SKM-1 (cell line): ENCODE results near the gene LIPT2.
"Not testable (repeated sequence)": the region's sequence is repeated elsewhere in the genome, so short reads cannot be mapped to it uniquely, and the experiment has no call there.

Experiments used
- DNase-seq: peaks from one replicate; lab custom pipeline; 2025; ENCODE audit not compliant: unreplicated experiment; lab: John Stamatoyannopoulos, UW

Gene LIPT2

DNA sequence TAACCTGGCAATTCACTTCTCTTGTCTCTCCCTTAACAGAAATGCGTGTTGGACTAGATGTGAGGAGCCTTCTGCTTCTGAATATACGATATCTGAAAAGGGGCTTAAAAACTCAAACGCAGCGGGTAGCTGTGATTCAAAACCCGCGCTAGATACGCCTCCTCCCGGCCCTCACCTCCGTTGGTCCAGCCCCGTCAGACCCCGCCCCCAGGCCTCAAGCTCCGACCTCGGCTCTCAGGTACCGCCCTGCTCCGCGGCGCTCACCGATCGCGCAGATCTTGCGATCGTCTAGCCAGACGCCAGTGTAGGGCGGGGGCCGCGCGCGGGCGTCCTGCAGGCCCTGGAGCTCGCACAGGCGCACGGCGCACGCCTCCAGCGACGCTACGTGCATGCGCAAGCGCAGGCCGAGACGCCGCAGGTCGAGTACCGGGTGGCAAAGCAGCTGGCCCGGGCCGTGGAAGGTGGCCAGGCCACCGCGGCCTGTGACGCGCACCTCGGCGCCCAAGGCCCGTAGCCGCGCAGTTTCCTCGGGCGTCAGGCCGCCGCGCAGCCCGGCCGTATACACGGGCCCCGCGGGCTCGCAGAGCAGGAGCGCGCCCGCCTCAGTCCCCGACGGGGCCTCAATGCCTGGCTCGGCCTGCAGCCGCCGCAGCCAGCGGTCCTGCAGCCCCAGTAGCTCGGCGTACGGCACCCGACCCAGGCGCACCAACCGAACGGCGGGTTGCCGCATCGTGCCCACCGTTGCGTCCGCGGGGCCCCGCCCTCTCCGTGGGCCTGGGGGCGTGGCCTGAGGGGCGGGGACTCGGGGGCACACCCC, at the start of gene LIPT2:
TSS of gene LIPT2 (minus strand) at position 751 of the 817 bp plus-strand sequence. CDS start at position 730, 21 bp downstream.
- peak; percentile 93 for DNase-seq

DNA sequence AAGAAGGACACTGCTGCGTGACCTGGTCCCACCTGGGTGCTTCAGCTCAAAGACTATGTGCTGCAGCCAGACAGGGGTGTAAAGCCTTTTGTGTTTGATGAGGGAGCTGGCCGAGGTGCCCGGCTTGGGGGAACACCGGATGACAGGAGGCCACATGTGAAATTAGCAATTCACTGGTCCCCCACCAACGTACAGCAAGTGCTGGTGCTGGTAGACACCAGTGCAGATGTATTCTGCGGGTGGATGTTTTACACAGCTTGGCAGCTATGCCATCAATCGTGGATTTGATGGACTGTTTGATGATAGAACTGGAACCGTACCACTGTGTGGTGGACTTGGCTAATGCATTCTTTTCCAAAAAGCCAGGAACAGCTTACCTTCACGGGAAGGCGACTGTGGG, 47.9 kb upstream of the LIPT2 start:
- no peak for DNase-seq

DNA sequence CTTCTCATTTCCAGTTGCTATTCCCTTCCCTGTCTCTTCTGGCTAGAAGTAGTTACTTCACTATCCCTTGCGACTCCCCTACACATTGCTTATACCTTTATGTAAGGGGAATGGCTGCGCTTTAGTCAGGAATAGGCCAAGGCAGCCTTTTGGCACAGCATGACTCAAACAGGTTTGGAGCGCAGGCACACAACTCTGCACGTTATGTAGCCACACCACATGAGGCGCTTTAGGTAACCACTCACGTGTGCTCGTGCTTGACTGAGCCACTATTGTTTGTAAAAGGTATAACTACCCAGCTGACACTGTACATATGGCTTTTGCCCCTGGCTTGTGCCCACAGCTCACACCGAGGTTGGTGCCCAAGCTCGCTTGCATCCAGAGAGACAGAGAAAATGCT, 46.7 kb upstream of the LIPT2 start:
- DNase-seq = no peak

DNA sequence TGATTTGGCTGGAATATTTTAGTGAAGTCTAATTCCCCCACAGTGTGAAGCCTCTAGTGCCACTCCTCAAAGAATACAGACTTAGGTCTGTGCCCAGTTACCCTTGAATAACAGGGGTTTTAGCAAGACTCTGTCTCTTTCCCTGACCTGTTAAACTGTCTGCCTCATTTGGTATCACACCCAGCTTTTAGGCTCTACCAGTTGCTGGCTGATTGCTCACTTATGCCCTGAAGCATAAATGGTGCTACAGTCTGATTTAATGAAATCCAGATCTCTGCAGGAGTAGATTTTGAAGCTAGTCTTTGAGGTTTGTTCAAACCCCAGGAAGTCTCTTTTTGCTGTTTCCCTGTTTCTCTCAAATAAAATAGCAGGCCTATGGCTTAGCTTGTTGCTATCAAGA, 45.2 kb upstream of the LIPT2 start:
- DNase-seq = no peak

DNA sequence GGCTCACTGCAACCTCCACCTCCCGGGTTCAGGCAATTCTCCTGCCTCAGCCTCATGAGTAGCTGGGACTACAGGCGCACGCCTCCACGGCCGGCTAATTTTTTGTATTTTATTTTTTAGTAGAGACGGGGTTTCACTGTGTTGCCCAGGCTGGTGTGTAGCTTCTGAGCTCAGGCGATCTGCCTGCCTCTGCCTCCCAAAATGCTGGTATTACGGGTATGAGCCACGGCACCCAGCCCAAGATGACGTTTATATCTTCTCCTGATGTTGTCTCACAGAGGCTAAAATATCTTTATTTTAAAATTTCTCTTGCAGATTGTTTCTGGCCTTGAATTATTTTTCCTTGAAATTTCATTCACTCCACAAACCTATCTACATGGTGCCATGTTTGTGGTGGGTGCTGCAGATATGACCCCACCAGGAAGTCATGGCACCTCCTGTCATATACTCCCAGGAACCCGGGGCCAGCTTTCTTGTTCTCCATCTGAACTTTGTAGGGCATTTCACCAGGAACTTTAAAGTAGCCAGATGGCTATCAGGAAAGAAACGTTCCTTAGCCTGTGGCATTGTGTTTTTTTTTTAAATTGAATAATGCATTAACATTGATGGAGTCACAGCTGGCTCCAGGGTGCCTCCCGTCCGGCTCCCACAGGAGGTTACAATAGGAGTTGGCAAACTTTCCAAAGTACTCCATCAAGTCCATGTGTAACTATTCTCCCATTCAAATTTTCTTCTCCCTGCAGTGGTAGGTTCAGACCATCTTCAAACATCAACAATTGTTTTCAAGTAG, 42.0 kb upstream of the LIPT2 start:
- DNase-seq = no peak

DNA sequence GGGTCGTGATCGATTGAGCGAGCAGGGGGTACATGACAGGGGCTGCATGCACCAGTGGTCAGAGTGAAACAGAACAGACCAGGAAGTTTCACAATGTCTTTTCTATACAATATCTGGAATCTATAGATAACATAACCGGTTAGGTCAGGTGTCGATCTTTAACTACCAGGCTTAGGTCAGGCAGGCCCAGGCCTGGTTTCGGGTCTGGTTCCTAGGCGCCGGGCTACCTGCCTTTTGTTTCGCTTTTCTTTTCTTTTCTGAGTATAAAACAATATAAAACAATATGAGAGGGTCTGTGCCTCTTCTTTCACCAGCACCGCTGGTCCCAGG, 41.4 kb upstream of the LIPT2 start:
- DNase-seq = not testable (repeated sequence)

DNA sequence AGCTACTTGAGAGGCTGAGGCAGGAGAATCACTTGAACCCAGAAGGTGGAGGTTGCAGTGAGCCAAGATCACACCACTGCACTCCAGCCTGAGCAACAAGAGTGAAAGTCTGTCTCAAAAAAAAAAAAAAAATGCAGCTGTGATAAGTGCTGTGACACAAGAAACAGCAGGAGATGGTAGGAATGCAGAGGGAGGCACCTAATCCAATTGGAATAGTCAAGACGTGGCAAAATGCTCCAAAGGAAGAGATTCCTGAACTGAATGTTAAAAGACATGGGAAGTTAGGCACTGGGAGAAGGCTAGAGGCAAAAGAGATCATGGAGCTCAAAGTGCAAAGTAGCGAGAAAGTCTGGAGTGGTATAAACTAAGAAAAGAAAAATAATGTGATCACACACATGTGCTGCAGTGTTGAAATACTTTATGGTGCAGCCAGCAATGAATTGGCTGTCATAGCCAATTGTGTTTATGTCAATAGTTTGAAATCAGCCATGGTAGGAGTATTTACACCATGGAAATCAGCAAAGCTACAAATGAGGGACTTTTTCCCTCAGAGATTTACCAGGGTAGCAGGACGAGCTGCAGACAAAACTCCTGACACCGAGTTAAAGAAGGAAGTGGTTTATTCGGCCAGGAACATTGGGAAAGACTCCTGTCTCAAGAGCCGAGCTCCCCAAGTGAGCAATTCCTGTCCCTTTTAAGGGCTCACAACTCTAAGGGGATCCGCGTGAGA, 40.9 kb upstream of the LIPT2 start:
- no peak for DNase-seq

DNA sequence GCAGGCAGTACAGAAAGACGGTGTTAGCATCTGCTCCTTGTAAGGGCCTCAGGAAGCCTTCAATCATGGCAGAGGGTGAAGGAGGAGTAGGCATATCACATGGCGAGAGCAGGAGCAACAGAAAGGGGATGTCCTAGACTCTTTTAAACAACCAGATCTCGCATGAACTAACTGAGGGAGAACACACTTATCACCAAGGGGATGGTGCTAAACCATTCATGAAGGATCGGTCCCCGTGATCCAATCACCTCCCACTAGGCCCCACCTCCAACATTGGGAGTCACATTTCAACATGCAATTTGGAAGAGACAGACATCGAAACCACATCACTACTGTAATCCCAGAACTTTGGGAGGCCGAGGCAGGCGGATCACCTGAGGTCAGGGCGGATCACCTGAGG, 39.9 kb upstream of the LIPT2 start:
- DNase-seq = no peak

DNA sequence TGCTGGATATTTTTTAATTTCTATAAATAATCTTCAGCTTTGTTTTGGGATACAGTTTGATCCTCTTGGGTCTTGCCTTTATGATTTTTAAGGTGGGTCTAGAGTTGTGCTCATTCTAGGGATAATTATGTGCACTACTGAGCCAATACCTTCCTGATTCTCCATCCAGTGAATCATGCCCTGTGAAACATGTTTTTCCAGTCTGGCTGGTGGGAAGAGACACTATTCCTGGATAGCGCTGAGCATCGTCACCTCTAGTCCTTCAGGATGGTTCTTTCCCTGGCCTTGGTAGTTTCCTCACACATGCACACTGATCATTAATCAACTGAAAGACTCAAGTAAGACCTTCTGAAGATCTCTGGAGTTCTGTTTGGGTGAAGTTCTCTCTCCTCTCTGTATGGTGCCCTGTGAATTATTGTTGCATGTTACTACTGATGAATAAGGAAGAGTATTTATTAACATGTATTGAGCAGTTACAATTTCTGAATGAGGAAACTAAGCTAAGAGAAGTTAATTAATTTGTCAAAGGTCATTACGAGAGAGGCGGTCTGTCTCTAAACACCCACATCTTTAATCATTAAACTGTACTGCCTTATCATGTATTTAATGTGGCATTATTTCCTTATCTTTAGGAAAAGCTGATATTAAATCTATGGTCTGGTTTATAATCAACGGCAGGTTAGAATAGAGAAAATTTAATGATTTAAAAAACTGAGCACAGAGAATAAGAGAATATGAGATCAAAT, 39.1 kb upstream of the LIPT2 start:
- no peak for DNase-seq

DNA sequence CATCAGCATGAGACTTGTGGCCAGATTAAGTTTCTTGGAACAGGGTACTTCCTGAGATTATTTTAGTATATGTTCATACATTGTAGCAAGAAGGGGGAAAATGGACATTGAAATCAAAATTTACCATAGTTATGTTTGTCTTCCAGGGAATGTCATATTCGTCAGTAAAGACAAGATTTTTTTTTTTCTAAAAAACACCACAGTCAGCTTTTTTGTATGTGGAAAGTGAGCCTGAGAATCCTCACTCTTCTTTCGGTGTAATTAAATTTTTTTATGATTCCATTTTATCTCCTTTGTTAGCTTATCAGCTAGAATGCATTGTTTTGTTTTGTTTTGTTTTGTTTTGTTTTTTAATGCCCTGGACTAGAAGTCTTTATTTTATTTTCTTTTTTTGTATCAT, 31.5 kb upstream of the LIPT2 start:
- no peak for DNase-seq

DNA sequence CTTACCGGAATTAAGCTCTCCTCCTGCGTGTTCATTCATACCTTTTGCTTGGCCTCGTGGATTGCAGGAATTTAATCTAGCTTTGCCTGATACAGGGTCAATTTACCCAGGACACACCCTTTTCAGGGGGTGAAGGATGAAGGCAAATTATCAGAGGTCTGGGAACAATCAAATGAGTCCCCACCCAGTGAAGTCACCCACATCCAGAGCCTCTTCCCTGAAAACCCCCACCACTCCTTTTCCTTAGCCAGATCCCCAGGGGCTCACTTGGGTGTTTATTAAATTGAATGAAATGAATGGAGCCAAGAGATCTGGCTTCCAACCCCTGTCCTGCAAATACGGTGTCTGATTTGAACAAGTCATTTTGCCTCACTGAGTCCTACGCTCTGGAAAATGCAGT, 31.0 kb upstream of the LIPT2 start:
- no peak for DNase-seq

DNA sequence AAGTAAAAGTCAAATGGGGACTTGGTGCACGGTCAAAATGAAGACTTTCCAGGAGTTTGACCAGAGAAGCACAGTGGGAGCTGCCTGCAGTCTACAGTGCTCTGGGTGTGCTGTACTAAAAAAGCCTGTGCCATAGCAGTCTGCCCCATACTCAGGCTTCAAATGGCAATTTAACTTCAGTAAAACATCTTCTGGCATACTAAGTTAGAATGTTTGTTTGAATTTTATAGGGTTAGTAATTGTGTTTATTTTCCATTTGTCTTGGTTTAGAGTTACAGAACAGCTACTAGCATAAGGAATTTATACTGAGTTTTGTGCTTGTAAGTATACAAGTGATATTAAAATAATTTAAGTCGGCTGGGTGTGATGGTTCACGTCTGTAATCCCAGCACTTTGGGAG, 29.3 kb upstream of the LIPT2 start:
- DNase-seq = no peak

DNA sequence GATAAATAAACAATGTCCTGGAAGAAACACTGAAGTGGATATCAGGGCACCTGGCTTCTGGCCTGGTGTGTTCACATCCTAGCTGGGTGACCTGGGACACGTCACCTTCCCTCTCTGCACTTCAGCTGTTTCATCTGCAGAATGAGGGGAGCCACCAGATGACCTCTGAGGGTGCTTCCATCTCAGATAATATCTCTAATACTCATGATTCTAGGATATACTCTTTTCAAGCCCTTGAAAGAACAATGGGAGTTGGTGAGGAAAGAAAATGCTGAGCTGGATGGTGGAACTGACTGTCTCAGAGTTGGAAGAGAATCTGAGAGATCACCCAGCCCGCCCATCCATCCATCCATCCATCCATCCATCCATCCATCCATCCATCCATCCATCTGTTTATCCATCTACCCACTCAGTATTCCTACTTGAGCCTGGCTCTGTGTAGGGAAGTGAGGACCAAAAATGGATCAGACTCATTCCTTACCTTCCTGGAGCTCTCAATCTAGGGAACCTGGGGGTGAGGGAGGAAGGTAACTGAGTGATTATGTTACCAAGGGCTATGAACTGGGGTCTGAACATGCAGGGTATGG, 28.2 kb upstream of the LIPT2 start:
- no peak for DNase-seq

DNA sequence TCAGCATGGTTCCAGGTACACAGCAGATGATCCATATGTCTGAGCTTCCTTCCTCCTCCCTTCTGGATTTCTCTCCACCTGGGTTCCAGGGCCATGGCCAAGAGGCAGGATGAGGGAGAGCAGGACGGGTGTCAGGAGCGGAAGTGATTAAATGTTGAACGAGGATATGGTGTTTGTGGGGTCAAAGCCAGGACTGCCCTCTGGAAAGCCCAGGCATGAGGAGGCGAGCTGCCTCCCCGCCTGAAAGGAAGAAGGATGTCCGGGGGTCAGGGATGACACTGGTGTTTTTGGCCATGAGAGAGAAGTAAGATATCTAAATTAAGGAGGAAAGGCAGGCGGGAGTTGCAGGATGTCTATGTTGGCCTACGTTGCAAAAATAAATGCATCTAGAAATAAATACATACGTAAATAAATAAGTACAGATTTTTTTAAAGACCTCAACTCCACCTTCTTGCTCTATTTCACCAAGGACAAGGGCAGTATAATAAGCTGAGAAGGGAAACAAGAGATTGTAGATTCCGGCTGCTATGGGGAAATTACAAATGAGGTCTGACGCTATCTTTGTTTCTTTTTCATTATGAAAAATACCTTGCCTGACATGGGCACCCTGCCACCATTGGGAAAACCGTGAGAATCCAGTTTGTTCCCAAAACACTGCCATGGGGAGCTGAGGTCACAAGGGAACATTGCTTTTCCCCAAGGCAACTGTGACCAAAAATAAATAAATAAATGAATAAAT, 27.6 kb upstream of the LIPT2 start:
- DNase-seq = no peak

DNA sequence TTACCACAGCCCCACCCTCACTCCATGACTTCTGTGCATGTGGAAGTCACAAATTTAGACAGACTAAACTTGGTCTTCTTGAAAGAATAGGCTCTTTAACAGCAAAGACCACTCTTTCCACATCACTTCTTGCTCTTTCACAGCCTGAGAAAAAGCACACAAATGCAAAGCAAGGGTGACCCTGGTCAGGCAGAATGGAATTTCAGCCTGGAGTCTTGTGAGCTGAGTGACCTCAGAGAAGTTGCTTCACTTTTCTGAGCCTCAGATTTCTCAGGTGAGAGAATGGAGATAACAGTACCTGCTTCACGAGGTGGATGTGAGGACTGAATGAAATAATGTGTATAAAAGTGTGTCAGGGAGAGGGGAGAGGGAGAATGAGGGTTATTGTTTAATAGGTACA, 26.8 kb upstream of the LIPT2 start:
- DNase-seq = no peak

DNA sequence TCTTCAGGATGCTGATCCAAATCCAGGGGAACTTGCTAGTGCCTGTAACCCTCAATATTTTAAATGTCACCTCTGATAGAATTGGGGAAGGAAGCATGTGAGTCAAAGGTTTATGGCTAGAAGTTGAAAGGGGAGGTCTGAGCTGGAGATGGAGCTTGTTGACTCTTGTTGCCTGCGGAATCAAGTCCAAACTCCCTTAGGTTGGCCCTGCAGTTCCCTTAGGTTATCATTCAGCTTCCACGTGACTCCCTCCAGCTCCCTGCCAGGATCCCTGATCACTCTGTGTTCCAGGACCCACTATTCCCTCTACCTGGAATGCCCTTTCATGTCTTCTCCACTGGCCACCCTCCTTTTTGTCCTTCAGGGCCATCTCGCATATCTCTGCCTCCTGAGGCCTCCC, 26.2 kb upstream of the LIPT2 start:
- no peak for DNase-seq

DNA sequence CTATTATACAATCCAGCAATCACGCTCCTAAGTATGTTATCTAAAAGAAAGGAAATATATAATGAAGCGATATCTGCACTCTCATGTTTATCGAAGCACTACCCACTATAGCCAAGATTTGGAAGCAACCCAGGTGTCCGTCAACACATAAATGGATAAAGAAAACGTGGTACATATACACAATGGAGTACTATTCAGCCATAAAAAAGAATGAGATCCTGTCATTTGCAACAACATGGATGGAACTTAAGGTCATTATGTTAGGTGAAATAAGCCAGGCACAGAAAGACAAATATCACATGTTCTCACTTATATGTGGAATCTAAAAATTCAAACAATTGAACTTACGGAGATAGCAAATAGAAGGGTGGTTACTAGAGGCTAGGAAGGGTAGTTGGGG, 24.1 kb upstream of the LIPT2 start:
- DNase-seq = not testable (repeated sequence)

DNA sequence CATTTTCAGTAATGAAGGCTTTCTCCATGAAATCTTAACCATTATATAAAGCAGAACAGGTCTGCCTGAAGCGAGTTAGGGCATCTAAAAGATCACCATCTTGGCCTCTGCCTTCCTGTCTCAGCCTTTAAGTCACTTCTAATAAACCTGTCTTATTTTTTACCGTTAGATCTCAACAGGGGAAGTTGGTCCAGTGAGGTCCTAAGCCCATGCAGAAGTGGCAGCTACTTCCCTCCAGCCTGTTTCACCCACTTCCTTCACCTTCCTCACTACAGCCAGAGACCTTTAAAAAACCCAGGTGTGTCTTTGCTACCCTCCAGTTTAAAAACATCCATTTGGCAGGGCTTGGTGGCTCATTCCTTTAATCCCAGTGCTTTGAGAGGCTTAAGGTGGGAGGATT, 14.1 kb upstream of the LIPT2 start:
- peak; percentile 16 for DNase-seq

DNA sequence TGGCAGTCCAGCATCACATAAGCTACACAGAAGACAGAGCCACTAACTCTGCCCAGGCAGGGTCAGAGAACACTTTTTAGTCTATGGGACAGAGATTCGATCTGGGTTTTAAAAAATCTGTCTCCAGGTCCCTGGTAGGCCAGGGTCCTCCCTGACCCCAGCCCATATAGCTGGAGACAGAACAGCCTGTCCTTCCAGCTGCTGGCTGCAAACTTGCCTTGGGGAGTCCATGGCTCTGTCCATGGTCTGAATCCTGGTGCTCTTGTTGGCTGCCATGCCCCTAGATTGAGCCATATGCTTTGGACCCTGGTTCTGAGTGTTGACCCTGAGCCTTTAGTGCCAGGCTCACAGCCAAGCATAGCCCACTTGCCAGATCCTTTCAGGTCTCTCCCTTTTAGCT, 13.3 kb upstream of the LIPT2 start:
- no peak for DNase-seq

DNA sequence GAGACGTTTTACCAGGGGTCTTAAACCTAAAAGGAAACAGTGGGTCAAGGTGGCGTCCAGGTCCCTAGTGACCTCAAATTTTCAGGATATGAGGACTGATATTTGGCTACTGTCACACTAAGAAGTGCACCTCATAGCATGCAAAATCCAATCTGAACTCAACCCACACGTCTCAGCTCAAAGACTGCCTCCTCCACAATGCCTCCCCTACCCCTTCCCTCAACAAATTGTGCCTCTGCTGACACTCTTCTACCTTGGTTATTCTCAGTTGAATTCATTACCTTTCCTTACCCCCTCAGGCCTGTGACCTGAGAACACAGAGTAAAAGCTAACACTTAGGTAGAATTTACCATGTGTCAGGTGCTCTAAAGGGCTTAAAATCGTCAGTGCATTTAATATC, 12.4 kb upstream of the LIPT2 start:
- DNase-seq = no peak
